ENCODE measurements around the gene CAMTA1.

DNA sequence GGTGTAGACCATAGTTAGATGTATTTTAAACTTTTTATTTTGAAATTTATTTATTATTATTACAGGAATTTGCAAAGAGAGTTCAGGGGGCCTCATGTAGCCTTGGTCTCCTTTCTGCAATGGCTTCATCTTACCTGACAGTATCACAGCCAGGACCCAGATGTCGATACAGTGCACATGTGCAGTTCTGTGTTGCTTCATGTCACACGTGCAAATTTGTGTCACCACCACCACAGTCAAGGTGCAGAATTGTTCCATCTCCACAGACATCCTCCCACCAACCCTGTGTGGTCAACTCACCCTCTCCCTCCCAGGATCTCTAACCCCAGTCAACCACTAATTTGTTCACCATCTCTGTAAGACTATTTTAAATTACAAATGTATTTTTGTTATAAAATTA lies 184.5 kb downstream of the CAMTA1 start:
- TF ChIP-seq, protein P1, sequence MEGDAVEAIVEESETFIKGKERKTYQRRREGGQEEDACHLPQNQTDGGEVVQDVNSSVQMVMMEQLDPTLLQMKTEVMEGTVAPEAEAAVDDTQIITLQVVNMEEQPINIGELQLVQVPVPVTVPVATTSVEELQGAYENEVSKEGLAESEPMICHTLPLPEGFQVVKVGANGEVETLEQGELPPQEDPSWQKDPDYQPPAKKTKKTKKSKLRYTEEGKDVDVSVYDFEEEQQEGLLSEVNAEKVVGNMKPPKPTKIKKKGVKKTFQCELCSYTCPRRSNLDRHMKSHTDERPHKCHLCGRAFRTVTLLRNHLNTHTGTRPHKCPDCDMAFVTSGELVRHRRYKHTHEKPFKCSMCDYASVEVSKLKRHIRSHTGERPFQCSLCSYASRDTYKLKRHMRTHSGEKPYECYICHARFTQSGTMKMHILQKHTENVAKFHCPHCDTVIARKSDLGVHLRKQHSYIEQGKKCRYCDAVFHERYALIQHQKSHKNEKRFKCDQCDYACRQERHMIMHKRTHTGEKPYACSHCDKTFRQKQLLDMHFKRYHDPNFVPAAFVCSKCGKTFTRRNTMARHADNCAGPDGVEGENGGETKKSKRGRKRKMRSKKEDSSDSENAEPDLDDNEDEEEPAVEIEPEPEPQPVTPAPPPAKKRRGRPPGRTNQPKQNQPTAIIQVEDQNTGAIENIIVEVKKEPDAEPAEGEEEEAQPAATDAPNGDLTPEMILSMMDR (IDR thresholded peaks at IDR 0.05; ENCODE audit: borderline replicate concordance, extremely low read depth, low read length, poor library complexity, severe bottlenecking), result no peak
- no peak for TF ChIP-seq EZH2 (IDR thresholded peaks at IDR 0.05; ENCODE audit: borderline replicate concordance, low read depth, low read length, severe bottlenecking)

Data from DND-41 (cell line).